B cell (primary cell): ENCODE results near the gene SLC18A2. TPM values are rescaled to one million over a fixed set of nuclear protein-coding genes. Genes with fewer than 3 reads are reported as not detected.

Experiments used
- ATAC-seq: fragments of 200-7000 bp; cut with Tn5 transposase; one replicate; pipeline ENCODE4 v1.10.0; 2021; ENCODE audit warnings: low read depth, mild to moderate bottlenecking, moderate number of reproducible peaks, moderate library complexity
- CTCF ChIA-PET: fragments of 350-600 bp; sonication (Branson Sonifier 250); formaldehyde crosslinking; loops from one replicate; lab custom pipeline; 2021; ENCODE audit warnings: antibody characterized with exemption, inconsistent platforms; lab: Charles Lee
- POLR2A ChIA-PET: fragments of 350-600 bp; sonication (Branson Sonifier 250); formaldehyde crosslinking; loops from one replicate; lab custom pipeline; 2021; ENCODE audit warnings: antibody characterized with exemption; lab: Charles Lee
- DNase-seq: peaks from one replicate; pipeline ENCODE4 v3.0.0; 2013
- H2AFZ ChIP-seq: 2 replicates; pipeline ENCODE4 v1.6.1; 2012; ENCODE audit warnings: mild to moderate bottlenecking, low read depth, low read length; ENCODE audit not compliant: insufficient read depth, poor library complexity, severe bottlenecking
- H3K27ac ChIP-seq, 2 donors: 1 replicate in 1 of 2; 2 replicates in 1 of 2; pipeline ENCODE4 v1.5.1; 2012 to 2013; ENCODE audit warnings: low read length in 2 of 2, mild to moderate bottlenecking in 2 of 2, moderate library complexity in 1 of 2
- H3K27me3 ChIP-seq, 4 experiments: fragments of 200-600 bp in 1 of 4; sonication (generic) in 1 of 4; replicated peaks in 1 of 4; 1 replicate in 2 of 4; 2 replicates in 2 of 4; pipeline versions ENCODE4 v1.6.1 to v1.7.0; 2013 to 2016; ENCODE audit warnings: low read length in 3 of 4, mild to moderate bottlenecking in 2 of 4, mixed read lengths in 1 of 4, moderate library complexity in 1 of 4; ENCODE audit not compliant: insufficient read depth in 4 of 4, control insufficient read depth in 3 of 4; ENCODE audit errors: control extremely low read depth in 1 of 4
- H3K36me3 ChIP-seq, 2 experiments: replicated peaks in 1 of 2; 1 replicate in 1 of 2; 2 replicates in 1 of 2; pipeline versions ENCODE4 v1.6.1 to v1.7.1; 2013; ENCODE audit warnings: low read length in 1 of 2; ENCODE audit not compliant: insufficient read depth in 2 of 2, control insufficient read depth in 1 of 2; ENCODE audit errors: control extremely low read depth in 1 of 2, extremely low read depth in 1 of 2
- H3K4me1 ChIP-seq, 2 donors: fragments of 200-600 bp in 1 of 2; sonication (generic) in 1 of 2; 1 replicate in 1 of 2; 2 replicates in 1 of 2; pipeline versions ENCODE4 v1.5.1 to v1.6.1; 2013 to 2017; ENCODE audit warnings: low read length in 2 of 2; ENCODE audit not compliant: control insufficient read depth in 2 of 2, insufficient read depth in 2 of 2
- H3K4me2 ChIP-seq: replicated peaks from 2 replicates; pipeline ENCODE3; 2012; ENCODE audit warnings: mild to moderate bottlenecking, low read depth, low read length; ENCODE audit not compliant: poor library complexity, severe bottlenecking
- H3K4me3 ChIP-seq, 5 experiments: fragments of 200-600 bp in 1 of 5; sonication (generic) in 1 of 5; 1 replicate in 3 of 5; 2 replicates in 2 of 5; pipeline versions ENCODE4 v1.5.1 to v1.7.0; 2011 to 2016; ENCODE audit warnings: low read length in 4 of 5, mild to moderate bottlenecking in 4 of 5, low read depth in 2 of 5, control low read depth in 1 of 5, moderate library complexity in 1 of 5; ENCODE audit not compliant: insufficient read depth in 1 of 5; ENCODE audit errors: control extremely low read depth in 1 of 5, extremely low read depth in 1 of 5
- H3K79me2 ChIP-seq: fragments of 200-600 bp; sonication (generic); one replicate; pipeline ENCODE4 v1.6.0; 2016; ENCODE audit warnings: low read length; ENCODE audit not compliant: control insufficient read depth, insufficient read depth
- H3K9ac ChIP-seq: fragments of 200-600 bp; sonication (generic); 2 replicates; pipeline ENCODE4 v1.6.1; 2017; ENCODE audit warnings: mild to moderate bottlenecking, low read length, moderate library complexity
- H3K9me3 ChIP-seq, 3 donors: one replicate each; pipeline versions ENCODE4 v1.6.1 to v1.7.1; 2013; ENCODE audit warnings: low read length in 2 of 3; ENCODE audit not compliant: control insufficient read depth in 2 of 3, insufficient read depth in 1 of 3; ENCODE audit errors: control extremely low read depth in 1 of 3
- H4K20me1 ChIP-seq: 2 replicates; pipeline ENCODE4 v1.6.0; 2012; ENCODE audit warnings: mild to moderate bottlenecking, low read length; ENCODE audit not compliant: insufficient read depth, control insufficient read depth, poor library complexity, severe bottlenecking
- H3K27ac Mint-ChIP-seq: one replicate; pipeline ENCODE4 v1.8.0; 2021; ENCODE audit warnings: mixed read lengths
- H3K27me3 Mint-ChIP-seq: one replicate; pipeline ENCODE4 v1.8.0; 2021; ENCODE audit warnings: mixed read lengths
- H3K4me1 Mint-ChIP-seq: one replicate; pipeline ENCODE4 v1.8.0; 2021; ENCODE audit warnings: mixed read lengths
- H3K4me3 Mint-ChIP-seq: one replicate; pipeline ENCODE4 v1.8.0; 2021; ENCODE audit warnings: mixed read lengths
- H3K9me3 Mint-ChIP-seq: one replicate; pipeline ENCODE4 v1.8.0; 2022; ENCODE audit warnings: mixed read lengths; ENCODE audit not compliant: insufficient read depth
- EZH2 ChIP-seq: IDR thresholded peaks from 2 replicates; pipeline ENCODE4 v1.6.1; 2012; ENCODE audit warnings: borderline replicate concordance, low read depth, mild to moderate bottlenecking, moderate library complexity, low read length; ENCODE audit not compliant: insufficient read depth, poor library complexity, severe bottlenecking
- WGBS: methylation state at CpG from one replicate; pipeline ENCODE4 v1.1.5; 2013; ENCODE audit warnings: missing lambda C conversion rate; ENCODE audit not compliant: insufficient coverage; 5-methylcytosine and 5-hydroxymethylcytosine counted together
- intact Hi-C: fragments of 100-400 bp; cut with micrococcal nuclease; formaldehyde crosslinking; loops from one replicate; pipeline ENCODE4 v1.10.0; 2022
- polyA plus RNA-seq: library from polyadenylated mRNA; depleted of rRNA; stranded (reverse); fragments of >200 nt; gene quantifications from 2 replicates; pipeline ENCODE4 v1.2.3, GENCODE V29; 2012
- total RNA-seq, 2 donors: library from RNA; stranded (reverse); fragments of 120-200 nt in 1 of 2; gene quantifications; 1 replicate in 1 of 2; 2 replicates in 1 of 2; pipeline versions ENCODE4 v1.2.3 to v1.2.4, GENCODE V29; 2013 to 2022
- TF ChIP-seq, protein P1 (sequence below): fragments of 200-600 bp; IDR thresholded peaks from one replicate; pipeline ENCODE4 v1.8.0; 2022; ENCODE audit warnings: antibody characterized with exemption, mild to moderate bottlenecking

Gene SLC18A2
- total and polyA plus RNA-seq, 2 donors (not counting 1 experiment from before 2014, with no cell fraction given): not detected

DNA sequence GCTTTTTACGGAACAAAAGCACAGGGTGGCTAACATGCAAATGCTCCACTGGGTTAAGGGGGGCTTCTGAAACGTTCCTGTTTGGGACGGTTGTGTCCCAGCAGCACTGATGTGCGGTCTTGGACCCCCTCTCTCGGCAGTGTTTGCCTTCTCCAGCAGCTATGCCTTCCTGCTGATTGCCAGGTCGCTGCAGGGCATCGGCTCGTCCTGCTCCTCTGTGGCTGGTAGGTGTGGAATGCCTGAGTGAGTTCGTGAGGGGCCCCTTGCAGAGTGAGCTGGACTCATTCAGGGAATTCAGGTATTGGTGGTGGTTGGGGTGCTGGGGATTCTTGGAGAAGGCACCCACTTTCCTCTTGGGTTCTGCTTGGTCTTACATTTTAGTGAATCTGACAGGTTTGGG lies 13.0 kb downstream of the SLC18A2 start:
- H3K27ac Mint-ChIP-seq: no peak overlapping the region
- H3K4me1 Mint-ChIP-seq: no peaks in the 10 kb centered on the region
- Histone ChIP-seq H3K27me3 (peaks cover 0 to 9% (median 0%) of the 10 kb centered on the region in 4 experiments), H4K20me1 (no peaks in the 10 kb centered on the region), H3K4me1 (no peaks in the 10 kb centered on the region), H3K9ac (no peak overlapping the region), H3K4me2 (no peak overlapping the region), H3K27ac (no peak overlapping the region), H3K9me3 (no peaks in the 10 kb centered on the region), H3K79me2 (no peaks in the 10 kb centered on the region), H3K36me3 (no peaks in the 10 kb centered on the region), H2AFZ (no peak overlapping the region), H3K4me3 (no peak overlapping the region)
- no peak for TF ChIP-seq EZH2
- TF ChIP-seq, protein P1, sequence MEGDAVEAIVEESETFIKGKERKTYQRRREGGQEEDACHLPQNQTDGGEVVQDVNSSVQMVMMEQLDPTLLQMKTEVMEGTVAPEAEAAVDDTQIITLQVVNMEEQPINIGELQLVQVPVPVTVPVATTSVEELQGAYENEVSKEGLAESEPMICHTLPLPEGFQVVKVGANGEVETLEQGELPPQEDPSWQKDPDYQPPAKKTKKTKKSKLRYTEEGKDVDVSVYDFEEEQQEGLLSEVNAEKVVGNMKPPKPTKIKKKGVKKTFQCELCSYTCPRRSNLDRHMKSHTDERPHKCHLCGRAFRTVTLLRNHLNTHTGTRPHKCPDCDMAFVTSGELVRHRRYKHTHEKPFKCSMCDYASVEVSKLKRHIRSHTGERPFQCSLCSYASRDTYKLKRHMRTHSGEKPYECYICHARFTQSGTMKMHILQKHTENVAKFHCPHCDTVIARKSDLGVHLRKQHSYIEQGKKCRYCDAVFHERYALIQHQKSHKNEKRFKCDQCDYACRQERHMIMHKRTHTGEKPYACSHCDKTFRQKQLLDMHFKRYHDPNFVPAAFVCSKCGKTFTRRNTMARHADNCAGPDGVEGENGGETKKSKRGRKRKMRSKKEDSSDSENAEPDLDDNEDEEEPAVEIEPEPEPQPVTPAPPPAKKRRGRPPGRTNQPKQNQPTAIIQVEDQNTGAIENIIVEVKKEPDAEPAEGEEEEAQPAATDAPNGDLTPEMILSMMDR: no peak
- intact Hi-C loops: no loop called here
- CTCF ChIA-PET: no interaction called here
- ATAC-seq: no peak
- no peaks in the 10 kb centered on the region for H3K9me3 Mint-ChIP-seq
- peaks cover 10% of the 10 kb centered on the region for H3K27me3 Mint-ChIP-seq
- H3K4me3 Mint-ChIP-seq: no peak overlapping the region
- no peak for DNase-seq
- POLR2A ChIA-PET: no interaction called here
- WGBS: 92% methylated on average over 9 of the region's 9 CpGs

DNA sequence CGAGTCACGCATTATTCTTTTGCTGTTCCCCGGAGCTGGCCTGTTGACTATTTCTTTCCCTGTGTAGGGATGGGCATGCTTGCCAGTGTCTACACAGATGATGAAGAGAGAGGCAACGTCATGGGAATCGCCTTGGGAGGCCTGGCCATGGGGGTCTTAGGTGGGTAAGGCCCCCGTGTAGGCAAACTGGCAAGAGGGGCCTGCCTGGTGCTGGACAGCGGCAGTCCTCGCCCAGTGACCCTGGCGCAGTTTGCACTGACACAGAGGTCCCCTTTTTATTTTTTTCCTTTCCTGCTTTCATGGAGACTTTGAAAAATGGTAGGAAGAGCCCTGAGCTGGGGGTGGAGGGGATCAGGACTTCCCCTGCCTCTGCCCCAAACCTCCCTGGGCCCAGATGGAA lies 13.4 kb downstream of the SLC18A2 start:
- H3K4me3 ChIP-seq: no peak overlapping the region
- TF ChIP-seq, protein P1: no peak
- TF ChIP-seq EZH2: no peak
- no peak overlapping the region for H3K9ac ChIP-seq
- H3K4me1 ChIP-seq: no peaks in the 10 kb centered on the region
- intact Hi-C loops: no loop called here
- H3K4me1 Mint-ChIP-seq: no peaks in the 10 kb centered on the region
- ChIA-PET POLR2A (no interaction called here), CTCF (no interaction called here)
- DNase-seq: no peak
- H3K79me2 ChIP-seq: no peaks in the 10 kb centered on the region
- peaks cover 0 to 11% (median 0%) of the 10 kb centered on the region in 4 experiments for H3K27me3 ChIP-seq
- H3K4me2 ChIP-seq: no peak overlapping the region
- H3K36me3 ChIP-seq: no peaks in the 10 kb centered on the region
- H4K20me1 ChIP-seq: no peaks in the 10 kb centered on the region
- no peak overlapping the region for H2AFZ ChIP-seq
- no peaks in the 10 kb centered on the region for H3K9me3 ChIP-seq
- H3K27ac ChIP-seq: no peak overlapping the region
- no peak overlapping the region for H3K27ac Mint-ChIP-seq
- H3K9me3 Mint-ChIP-seq: no peaks in the 10 kb centered on the region
- peaks cover 11% of the 10 kb centered on the region for H3K27me3 Mint-ChIP-seq
- 80% methylated on average over 9 of the region's 9 CpGs for WGBS
- H3K4me3 Mint-ChIP-seq: no peak overlapping the region
- ATAC-seq: no peak
